Activated B cell treated with CpG ODN at 0.5 μM for 24 hours (primary cell): ENCODE results near the gene CTNNBL1. TPM values are rescaled to one million over a fixed set of nuclear protein-coding genes. Genes with fewer than 3 reads are reported as not detected.
A peak's percentile ranks its signal among the peaks of the same experiment; 100 is the strongest.

Experiments
- ATAC-seq: fragments of 200-7000 bp; cut with Tn5 transposase; one replicate; pipeline ENCODE4 v1.10.0; 2021; ENCODE audit warnings: low read depth, mild to moderate bottlenecking, moderate library complexity
- CTCF ChIA-PET: fragments of 350-600 bp; sonication (Branson Sonifier 250); formaldehyde crosslinking; loops from one replicate; lab custom pipeline; 2021; ENCODE audit warnings: antibody characterized with exemption; lab: Charles Lee
- POLR2A ChIA-PET: fragments of 350-600 bp; sonication (Branson Sonifier 250); formaldehyde crosslinking; loops from one replicate; lab custom pipeline; 2021; ENCODE audit warnings: antibody characterized with exemption; lab: Charles Lee
- DNase-seq: peaks from one replicate; pipeline ENCODE4 v3.0.0; 2022
- H3K27ac Mint-ChIP-seq: one replicate; pipeline ENCODE4 v1.8.0; 2020; ENCODE audit warnings: mixed read lengths
- H3K27me3 Mint-ChIP-seq: one replicate; pipeline ENCODE4 v1.8.0; 2021; ENCODE audit warnings: mixed read lengths
- H3K36me3 Mint-ChIP-seq: one replicate; pipeline ENCODE4 v1.8.0; 2021; ENCODE audit warnings: low read depth, mixed read lengths
- H3K4me1 Mint-ChIP-seq: one replicate; pipeline ENCODE4 v1.8.0; 2021; ENCODE audit warnings: mixed read lengths
- H3K4me3 Mint-ChIP-seq: one replicate; pipeline ENCODE4 v1.8.0; 2020; ENCODE audit warnings: mild to moderate bottlenecking, mixed read lengths
- H3K9me3 Mint-ChIP-seq: one replicate; pipeline ENCODE4 v1.8.0; 2020; ENCODE audit warnings: mixed read lengths
- CTCF ChIP-seq: fragments of 200-600 bp; IDR thresholded peaks from one replicate; pipeline ENCODE4 v1.8.0; 2022; ENCODE audit warnings: antibody characterized with exemption, mild to moderate bottlenecking
- intact Hi-C: fragments of 100-400 bp; cut with micrococcal nuclease; formaldehyde crosslinking; loops from one replicate; pipeline ENCODE4 v1.15.1; 2024
- total RNA-seq: library from RNA; stranded (reverse); gene quantifications from 2 replicates; pipeline ENCODE4 v1.2.3, GENCODE V29; 2022

CTNNBL1 gene
- total RNA-seq, 1 donor from 2014 or later: 102 TPM

- Mint-ChIP-seq H3K4me1 (peaks cover 12% of the 10 kb centered on the region), H3K36me3 (no peaks in the 10 kb centered on the region), H3K9me3 (no peaks in the 10 kb centered on the region), H3K27ac (no peak overlapping the region), H3K27me3 (peaks cover 66% of the 10 kb centered on the region), H3K4me3 (peak overlapping the region; percentile 82)
- DNase-seq (no peak), ATAC-seq (no peak)
- ChIA-PET POLR2A (no interaction called here), CTCF (no interaction called here)
- intact Hi-C loops: loop anchor here (5.0 kb wide), 1 partner anchor 342 kb away; no protein-coding TSS in a partner anchor
- no peak for TF ChIP-seq CTCF
Observed at GRCh38 chr20:37904008-37904642, 210.3 kb downstream of the CTNNBL1 start.

GRCh38 chr20:37904845-37905373, 211.1 kb downstream of the CTNNBL1 start:
- no peak for TF ChIP-seq CTCF
- H3K4me3 Mint-ChIP-seq: no peak overlapping the region
- no peak for ATAC-seq
- no peak overlapping the region for H3K27ac Mint-ChIP-seq
- no peaks in the 10 kb centered on the region for H3K36me3 Mint-ChIP-seq
- POLR2A ChIA-PET: no interaction called here
- no peaks in the 10 kb centered on the region for H3K9me3 Mint-ChIP-seq
- DNase-seq: no peak
- intact Hi-C loops: loop anchor here (5.0 kb wide), 1 partner anchor 343 kb away; no protein-coding TSS in a partner anchor
- CTCF ChIA-PET: no interaction called here
- H3K27me3 Mint-ChIP-seq: peaks cover 66% of the 10 kb centered on the region
- H3K4me1 Mint-ChIP-seq: peaks cover 12% of the 10 kb centered on the region

- POLR2A ChIA-PET: no interaction called here
- Mint-ChIP-seq H3K27me3 (peaks cover 59% of the 10 kb centered on the region), H3K36me3 (no peaks in the 10 kb centered on the region), H3K9me3 (no peaks in the 10 kb centered on the region), H3K27ac (no peak overlapping the region), H3K4me1 (peaks cover 12% of the 10 kb centered on the region), H3K4me3 (no peak overlapping the region)
- ATAC-seq (no peak), DNase-seq (no peak)
- CTCF ChIA-PET: no interaction called here
- no peak for TF ChIP-seq CTCF
- intact Hi-C loops: no loop called here
Observed at GRCh38 chr20:37905671-37906613, 212.1 kb downstream of the CTNNBL1 start.

- no peak for TF ChIP-seq CTCF
- intact Hi-C loops: no loop called here
- no peak for ATAC-seq
- Mint-ChIP-seq H3K4me3 (no peak overlapping the region), H3K27me3 (peaks cover 55% of the 10 kb centered on the region), H3K9me3 (no peaks in the 10 kb centered on the region), H3K36me3 (no peaks in the 10 kb centered on the region), H3K27ac (no peak overlapping the region), H3K4me1 (peaks cover 14% of the 10 kb centered on the region)
- no peak for DNase-seq
- ChIA-PET CTCF (no interaction called here), POLR2A (no interaction called here)
Observed at GRCh38 chr20:37907330-37907676, 213.5 kb downstream of the CTNNBL1 start.
